NCI-H1436 treated with DMSO at 0.1 percent for 48 hours (cell line): ENCODE measurements around the gene DPP10.
"Not testable (repeated sequence)": the region's sequence is repeated elsewhere in the genome, so short reads cannot be mapped to it uniquely, and the experiment has no call there.

Source experiments
- DNase-seq: peaks from one replicate; lab custom pipeline; 2025; lab: John Stamatoyannopoulos, UW

Gene DPP10

DNA sequence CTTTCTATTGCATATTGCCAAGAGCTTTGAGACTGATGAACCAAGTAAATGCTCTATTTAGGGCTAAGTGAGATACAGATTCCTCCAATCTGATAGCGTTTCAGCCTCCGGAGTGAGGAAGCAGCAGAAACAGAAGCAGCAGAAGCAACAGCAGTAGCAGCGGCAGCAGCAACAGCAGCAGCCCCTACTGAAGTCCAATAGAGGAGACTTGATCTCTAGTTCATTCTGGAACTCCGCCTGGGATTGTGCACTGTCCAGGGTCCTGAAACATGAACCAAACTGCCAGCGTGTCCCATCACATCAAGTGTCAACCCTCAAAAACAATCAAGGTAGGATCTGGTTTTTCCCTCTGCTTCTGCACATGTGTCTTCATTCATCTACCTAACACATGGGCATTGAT, at the start of gene DPP10:
DPP10 (plus strand) TSS at position 132 of the 400 bp plus-strand sequence.
- DNase-seq = no peak

DNA sequence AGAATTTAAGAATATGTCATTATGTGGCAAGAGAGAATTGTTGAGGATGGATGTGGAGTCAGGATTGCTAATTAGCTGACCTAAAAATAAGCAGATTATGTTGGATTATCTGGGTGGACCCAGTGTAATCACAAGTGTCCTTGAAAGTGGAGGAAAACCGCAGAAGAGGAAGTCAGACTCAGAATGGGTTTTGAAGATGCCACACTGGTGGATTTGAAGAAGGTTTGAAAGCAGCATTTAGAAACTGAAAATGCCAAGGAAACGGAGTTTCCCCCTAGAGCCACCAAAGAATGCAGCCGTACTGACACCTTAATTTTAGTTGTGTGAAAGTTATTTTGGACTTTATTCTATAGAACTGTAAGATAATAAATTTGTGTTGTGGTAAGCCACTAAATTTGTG, 41.6 kb upstream of the DPP10 start:
- DNase-seq = no peak

DNA sequence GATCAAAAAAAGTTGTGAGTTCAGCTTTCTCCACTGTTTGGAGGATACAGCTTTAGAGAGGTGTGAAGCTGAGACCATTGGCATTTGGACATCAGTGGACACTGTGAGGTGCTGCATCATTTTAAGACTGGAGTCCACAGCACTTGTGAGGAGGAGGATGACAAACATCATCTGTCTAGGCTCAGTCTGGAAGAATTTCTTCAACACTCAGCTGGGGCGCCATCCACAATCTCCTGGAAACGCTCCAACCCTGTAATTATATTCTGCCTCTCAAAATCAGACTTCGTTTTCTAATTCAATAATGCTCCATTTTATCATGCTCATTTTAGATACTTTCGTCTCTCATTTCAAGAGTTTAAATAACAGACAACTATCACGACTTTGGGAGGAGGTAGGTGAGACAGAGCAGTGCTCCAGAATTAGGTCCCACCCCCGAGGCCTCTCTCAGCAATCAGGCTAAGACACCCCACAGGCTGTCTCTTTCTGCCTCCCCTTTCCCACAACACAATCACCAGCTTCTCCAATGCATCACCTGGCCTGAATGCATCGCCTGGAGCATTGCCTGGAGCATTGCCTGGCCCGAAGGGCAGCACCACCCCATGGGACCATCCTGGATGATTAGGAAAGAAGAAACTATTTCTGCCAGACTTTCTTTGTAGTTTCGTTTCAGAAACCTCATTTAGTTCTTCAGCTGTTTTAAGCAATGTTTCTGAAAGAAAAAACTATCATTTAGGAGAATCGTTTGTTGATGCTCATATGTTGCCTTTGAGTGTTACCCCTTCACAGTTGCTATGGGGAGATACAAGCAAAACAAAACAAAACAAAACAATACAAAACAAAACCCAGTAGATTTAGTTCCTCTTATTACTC, 37.0 kb upstream of the DPP10 start:
- DNase-seq = no peak

- no peak for DNase-seq
Measured at GRCh38 chr2:114406347-114406746, 36.1 kb upstream of the DPP10 start.

DNA sequence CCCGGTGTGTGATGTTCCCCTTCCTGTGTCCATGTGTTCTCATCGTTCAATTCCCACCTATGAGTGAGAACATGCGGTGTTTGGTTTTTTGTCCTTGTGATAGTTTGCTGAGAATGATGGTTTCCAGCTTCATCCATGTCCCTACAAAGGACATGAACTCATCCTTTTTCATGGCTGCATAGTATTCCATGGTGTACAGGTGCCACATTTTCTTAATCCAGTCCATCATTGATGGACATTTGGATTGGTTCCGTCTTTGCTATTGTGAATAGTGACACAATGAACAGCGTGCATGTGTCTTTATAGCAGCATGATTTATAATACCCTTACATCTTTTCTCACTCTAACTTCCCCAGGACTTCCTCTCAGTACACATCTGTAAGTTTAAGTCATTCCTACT, 35.1 kb upstream of the DPP10 start:
- not testable (repeated sequence) for DNase-seq

GRCh38 chr2:114421781-114422180, 20.7 kb upstream of the DPP10 start:
- DNase-seq = no peak

- no peak for DNase-seq
Measured at GRCh38 chr2:114424699-114425098, 17.7 kb upstream of the DPP10 start.

DNA sequence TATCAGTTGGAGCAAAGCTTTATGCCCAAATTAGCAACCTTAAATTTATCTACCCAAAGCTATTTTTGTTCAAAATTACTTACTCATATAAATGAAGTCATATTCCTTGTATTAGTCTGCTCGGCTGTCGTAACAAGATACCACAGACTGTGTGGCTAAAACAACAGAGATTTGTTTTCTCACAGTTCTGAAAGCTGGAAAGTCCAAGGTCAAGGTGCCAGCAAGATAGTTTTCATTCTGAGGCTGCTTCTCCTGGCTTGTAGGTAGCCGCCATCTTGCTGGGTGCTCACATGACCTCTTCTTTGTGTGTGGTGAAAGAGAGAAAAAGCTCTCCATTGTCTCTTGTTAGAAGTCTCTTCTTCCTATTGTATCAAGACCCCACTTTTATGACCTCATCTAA, 15.7 kb upstream of the DPP10 start:
- DNase-seq = no peak

DNA sequence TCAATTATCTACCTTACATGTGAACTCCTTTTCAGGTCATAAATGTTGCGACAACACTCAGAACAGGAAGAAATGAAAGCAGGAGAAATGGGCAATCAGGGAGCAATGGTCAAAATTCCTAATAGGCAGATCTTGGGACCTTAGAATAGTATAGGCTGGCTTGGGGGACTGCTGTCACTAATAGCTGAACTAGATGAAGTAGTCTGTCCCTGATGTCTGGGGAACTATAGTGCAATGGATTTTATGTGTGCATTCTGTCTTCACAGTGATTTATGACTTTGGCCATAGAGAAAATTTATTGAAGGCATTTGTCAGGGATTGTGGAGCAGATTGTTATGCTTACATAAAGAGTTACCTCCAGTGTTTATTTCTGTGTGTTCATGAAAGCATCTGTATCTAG, 6.1 kb upstream of the DPP10 start:
- no peak for DNase-seq

GRCh38 chr2:114446571-114446970, 4.1 kb downstream of the DPP10 start:
- DNase-seq = no peak

- no peak for DNase-seq
Measured at GRCh38 chr2:114450639-114451038, 8.2 kb downstream of the DPP10 start.

DNA sequence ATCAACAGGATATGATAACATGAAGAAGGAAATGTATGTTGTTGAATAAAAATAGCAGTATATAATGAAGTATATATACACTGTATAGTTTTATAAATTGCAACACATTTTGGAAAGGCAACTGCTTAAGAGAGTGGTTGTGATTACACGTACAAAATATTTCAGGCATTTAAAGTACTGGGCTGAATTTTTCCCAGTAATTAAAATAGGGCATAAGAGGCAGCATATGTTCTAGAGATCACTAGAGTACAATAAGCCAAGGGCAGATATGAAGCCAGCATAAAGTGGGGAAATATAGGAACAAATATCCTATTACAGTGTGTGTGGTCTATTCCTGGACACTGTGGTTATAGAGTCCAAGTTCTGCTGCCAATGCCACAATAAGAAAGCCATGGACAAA, 14.1 kb downstream of the DPP10 start:
- no peak for DNase-seq

- no peak for DNase-seq
Measured at GRCh38 chr2:114457956-114458355, 15.5 kb downstream of the DPP10 start.

- no peak for DNase-seq
Measured at GRCh38 chr2:114461116-114461515, 18.7 kb downstream of the DPP10 start.

GRCh38 chr2:114464961-114465706, 22.7 kb downstream of the DPP10 start:
- DNase-seq = no peak

GRCh38 chr2:114468343-114468742, 25.9 kb downstream of the DPP10 start:
- no peak for DNase-seq

DNA sequence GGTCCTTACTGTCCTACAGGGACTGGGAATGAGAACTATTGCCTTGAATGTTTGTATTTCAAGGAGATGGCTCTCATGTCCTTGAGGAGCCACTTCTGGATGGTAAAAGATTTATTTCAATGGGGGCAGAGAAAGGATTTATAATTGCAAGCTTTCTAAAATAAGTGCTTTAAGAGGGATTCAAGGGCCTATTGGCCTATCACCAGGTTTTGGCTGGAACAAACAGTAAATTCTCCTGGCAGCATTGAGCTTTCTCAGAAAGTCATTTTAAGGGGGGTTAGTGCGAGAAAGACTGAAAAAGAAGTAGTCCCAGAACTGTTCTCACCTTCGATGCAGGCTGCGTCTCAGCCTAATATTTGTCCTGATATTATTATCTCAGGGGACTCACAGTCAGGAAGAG, 29.8 kb downstream of the DPP10 start:
- DNase-seq = no peak

- no peak for DNase-seq
Measured at GRCh38 chr2:114472726-114473125, 30.3 kb downstream of the DPP10 start.

DNA sequence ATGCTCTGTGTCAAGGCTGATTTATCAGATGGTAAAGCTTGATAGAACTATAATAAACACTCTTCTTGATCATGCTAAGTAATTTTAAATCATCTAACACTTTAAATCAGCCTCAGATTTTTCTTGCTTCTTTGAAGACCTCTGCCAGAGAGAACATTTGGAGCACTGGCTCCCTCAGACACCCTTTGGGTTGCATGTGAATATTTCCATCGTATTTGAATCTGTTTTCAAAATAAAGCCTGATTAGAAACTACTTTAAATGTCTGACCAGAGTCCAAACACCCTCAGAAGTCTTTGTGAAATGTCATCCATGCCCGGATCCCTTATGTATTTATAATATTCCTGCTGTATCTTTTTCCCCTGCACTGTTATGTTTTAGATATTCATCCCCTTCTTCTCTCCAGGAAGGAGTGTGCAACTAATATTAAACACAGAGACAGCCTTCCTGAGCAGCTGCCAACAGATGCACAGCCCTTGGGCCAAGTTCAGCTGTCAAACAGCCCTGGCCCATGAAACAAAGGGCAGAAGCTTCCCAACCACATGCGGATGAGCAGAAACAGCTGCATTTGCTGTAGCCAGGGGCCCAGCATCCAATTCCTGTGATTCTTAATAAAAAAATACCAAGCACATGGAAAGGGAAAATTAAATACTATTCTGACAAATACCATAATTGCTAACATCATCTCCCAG, 46.5 kb downstream of the DPP10 start:
- no peak for DNase-seq

DNA sequence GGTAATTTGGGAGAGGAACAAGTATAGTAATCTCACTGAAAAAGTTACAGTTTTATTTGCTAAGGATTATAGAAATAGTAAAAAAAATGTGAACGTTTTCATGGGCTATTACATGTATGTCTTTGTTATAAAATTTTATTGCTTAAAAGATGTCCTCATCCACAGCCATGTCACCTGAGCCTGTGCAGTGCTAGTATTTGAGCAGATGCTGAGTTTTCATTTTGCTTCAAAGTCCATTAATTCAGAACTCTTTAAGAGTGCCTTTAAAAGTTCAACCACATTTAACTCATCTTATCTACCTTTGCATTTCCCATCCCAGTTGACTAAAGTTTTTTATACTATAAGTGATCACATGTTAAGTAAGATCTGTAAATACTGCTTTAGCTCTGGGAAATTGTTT, 52.6 kb downstream of the DPP10 start:
- no peak for DNase-seq

DNA sequence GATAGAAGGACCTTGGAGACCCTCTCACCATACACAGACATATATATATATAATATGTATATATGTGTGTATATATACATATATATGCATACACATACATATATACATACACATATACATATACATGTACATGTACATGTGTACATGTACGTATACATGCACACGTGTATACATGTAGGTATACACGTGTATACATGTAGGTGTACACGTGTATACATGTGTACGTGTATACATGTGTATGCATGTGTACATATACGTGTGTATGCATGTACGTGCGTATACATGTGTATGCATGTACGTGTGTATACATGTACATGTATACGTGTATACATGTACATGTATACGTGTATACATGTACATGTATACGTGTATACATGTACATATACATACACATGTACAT, 54.5 kb downstream of the DPP10 start:
- DNase-seq = no peak

- no peak for DNase-seq
Measured at GRCh38 chr2:114499101-114499500, 56.7 kb downstream of the DPP10 start.

GRCh38 chr2:114507744-114508143, 65.3 kb downstream of the DPP10 start:
- no peak for DNase-seq
